Fibroblast of skin of back (primary cell): ENCODE results near the gene CACNB4.
"Not testable (repeated sequence)": the region's sequence is repeated elsewhere in the genome, so short reads cannot be mapped to it uniquely, and the experiment has no call there.

Experiments used
- DNase-seq: peaks from one replicate; pipeline ENCODE4 v3.0.0-alpha.2; 2013

CACNB4 gene

DNA sequence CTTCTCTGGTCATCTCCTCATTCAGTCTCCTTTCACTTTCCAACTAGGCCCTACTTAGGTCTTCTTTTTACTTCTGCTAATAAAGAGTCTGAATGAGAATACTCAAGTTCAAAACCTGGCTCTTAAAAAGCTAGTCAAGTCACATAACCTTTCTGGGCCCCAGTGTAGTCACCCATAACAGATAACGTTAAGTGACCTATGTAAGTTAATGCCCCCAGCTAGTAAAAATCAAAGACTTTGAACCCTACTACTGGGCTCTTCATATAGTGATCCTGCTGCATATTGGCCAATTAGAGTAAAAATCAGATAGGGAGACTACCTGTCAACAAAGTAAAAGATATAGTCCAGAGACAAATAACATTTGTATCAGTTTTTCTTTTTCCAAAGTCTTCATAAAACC lies 288.4 kb downstream of the CACNB4 start:
- DNase-seq, result no peak

DNA sequence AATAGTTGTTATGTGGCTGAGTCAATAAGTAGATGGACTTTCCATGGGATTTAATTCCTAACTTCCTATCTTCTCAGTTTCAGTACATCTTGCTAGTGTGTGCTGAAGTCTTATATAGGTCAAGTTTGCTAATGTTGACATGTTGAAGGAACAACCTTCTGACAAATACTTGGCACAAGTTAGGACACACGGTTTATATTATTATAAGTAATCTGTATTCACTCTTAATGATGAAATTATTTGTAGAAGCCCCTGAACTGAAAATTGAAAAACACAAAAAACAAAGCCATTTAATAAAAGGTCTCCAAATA lies 289.8 kb downstream of the CACNB4 start:
- no peak for DNase-seq

DNA sequence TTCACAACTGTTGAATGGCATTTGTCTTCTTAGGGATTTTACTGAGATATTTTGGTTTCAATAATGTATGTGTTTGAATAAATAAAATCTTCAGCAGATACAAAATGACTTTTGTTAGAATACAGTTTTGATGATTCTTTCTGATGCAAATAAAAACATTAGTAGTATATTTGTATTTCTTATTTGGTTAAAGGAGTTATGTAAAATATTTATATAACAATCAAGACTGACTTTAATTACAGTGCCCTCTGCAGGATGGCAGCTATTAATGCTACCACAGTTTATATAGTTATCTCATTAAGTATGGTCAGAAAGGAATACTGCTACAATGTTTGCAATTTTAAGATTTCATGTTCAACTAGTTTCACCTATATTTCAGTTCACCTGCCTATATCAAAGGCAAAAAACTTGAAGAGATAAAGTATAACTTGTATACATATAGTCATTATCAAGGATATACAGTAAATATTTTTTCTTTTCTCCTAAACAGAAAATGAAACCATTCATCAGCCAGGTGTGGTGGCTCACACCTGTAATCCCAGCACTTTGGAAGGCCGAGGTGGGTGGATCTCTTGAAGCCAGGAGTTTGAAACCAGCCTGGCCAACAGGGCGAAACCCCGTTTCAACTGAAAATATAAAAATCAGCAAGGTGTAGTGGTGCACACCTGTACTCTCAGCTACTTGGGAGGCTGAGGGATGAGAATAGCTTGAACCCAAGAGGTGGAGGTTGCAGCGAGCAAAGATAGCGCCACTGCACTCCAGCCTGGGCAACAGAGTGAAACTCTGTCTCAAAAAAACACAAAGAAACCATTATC lies 290.4 kb downstream of the CACNB4 start:
- peak; percentile 33 for DNase-seq

DNA sequence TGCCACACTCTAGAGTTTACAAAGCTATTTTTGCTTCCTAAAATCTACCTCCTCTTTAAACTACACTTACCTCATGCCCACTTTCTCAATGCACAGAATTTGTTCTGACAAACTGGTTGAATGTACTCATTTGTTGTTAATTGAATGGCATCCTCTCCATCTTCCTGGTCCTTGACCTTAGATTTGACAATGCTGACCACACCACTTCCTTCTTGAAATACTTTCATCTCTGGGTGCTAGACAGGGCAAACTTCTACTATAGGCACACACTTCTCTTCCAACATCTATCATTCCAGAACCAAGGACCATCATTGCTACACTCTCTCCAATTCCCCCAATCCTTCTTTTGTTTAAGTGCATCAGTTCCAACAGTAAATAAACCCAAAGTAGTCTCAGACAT lies 292.9 kb downstream of the CACNB4 start:
- no peak for DNase-seq

DNA sequence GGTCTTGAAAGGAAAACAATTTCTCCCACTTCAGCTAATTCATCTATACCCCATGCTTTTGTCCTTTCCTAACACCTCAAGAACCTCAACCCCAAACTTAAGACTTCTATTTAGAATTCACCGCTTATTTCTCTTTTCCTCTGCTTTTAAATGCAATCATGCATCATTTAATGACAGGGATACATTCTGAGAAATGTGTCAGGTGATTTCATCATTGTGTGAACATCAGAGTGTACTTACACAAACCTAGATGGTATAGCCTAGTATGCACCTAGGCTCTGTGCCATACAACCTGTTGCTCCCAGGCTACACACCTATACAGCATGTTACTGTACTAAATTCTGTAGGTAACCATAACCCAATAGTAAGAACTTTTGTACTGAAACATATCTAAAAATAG lies 293.5 kb downstream of the CACNB4 start:
- no peak for DNase-seq

DNA sequence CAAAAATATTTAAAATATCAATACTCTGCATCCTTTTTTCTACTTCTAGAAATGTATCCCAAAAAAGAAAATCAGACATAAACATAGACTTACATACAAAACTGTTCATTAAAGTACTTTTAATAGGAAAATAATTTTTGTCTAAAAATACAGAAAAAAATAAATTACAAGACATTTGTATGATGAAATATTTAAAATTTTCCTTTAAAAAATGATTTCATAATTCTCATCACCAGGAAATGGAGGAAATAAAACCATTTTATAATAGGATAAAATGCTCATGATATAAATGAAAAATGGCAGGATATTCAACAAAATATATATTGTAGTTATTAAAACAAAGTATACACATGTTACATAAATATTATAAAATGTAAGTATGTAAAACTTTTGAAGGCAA lies 295.0 kb downstream of the CACNB4 start:
- DNase-seq, result no peak

DNA sequence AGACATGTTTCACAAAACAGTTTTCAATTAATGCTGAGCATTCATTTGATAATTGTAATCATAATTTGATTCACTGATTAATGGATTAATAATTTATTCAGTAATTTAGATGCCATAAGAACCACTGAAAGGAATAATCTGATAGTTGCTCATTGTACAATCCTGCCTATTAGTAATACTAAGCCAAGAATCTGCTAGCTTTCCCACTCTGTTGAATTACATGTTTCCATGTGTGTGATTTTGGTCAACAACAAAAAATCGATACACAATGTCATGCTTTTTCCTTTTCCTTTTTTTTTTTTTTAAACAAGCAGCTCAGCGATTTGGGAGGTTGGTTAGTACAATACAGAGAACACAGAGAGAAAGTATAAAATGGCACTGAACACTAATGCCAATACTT lies 296.5 kb downstream of the CACNB4 start:
- DNase-seq, result no peak

DNA sequence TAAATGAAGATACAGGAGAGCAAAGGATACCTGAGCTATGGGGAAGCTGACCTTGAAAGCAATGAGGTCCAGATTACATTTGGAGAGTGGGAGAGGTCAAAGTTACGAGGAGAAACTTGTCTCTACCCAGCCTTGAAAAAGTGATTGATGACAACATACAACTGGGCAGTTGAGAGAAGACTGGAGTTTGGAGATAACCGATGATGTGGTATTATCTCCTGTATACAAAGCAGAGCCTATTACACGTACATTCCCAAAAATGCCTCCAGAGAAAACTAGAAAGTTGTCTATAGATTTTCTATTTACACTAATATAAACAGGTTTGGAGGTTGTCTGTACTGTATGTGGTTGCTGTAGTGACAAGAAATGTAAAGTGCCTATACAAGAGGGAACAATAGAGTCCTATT lies 299.0 kb downstream of the CACNB4 start:
- no peak for DNase-seq

DNA sequence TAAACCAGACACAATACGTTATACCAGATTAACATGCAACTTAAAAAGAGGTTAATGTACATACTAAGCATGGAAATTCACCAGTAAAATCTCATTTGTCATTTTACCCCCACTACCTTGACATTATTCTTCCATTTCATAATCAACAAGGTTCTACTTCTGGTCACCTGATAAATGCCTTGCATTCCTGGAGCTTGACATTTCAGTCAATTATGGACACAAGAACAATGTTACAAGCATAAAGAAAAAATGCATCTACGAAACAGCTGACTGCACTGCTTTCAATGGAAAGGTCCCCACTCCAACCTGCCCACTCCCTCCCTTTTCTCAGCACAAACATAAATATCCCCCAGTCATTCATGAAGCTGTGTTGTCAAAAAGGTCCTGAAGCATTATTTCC lies 302.1 kb downstream of the CACNB4 start:
- DNase-seq, result no peak

DNA sequence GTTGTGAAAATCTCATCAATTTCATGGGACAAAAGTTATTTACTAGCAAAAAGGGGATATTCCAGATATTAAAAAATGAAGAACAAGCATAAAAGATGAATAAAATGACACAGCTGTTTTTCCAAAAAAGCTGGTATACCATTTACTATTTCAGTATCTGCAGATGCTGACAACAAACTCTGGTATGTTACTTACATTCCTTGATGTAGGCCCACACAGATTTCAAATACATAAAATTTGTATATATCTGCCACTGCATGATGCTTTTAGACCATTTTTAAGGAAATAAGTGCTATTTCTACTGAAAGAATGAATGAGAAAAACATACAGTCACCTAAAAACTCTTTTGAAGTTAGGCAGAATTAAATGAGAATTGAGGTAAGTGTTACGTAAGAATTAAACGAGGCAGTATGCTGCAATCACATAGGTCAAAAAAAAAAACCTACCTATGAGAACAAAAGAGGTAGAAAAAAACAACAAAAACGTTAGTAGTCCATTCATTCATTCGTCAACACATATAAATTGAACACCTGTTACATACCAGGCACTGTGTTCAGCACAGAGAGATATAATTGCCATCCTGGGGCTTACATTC lies 303.1 kb downstream of the CACNB4 start:
- no peak for DNase-seq

DNA sequence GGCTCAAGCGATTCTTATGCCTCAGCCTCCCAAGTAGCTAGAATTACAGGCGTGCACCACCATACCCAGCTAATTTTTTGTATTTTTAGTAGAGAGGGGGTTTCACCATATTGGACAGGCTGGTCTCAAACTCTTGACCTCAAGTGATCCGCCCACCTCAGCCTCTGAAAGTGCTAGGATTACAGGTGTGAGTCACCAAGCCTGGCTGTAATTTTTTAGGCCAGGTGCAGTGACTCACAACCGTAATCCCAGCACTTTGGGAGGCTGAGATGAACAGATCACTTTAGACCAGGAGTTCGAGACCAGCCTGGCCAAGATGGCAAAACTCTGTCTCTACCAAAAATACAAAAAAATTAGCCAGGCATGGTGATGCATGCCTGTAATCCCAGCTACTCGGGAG lies 304.4 kb downstream of the CACNB4 start:
- not testable (repeated sequence) for DNase-seq

DNA sequence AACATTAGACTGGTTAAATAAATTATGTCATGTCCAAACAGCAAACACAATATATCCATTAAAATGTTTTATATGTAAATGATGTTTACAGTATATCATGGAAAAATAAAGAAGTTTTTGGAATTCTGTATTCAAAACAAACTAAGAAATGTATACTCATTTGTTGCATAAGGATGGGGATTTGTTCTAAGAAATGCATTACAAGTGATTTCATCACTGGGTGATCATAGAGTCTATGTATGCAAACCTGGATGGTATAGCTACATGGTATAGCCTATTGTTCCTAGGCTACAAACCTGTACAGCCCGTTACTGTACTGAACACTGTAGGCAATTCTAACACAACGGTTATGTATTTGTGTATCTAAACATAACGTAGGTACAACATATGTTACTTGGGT lies 305.7 kb downstream of the CACNB4 start:
- DNase-seq, result no peak

DNA sequence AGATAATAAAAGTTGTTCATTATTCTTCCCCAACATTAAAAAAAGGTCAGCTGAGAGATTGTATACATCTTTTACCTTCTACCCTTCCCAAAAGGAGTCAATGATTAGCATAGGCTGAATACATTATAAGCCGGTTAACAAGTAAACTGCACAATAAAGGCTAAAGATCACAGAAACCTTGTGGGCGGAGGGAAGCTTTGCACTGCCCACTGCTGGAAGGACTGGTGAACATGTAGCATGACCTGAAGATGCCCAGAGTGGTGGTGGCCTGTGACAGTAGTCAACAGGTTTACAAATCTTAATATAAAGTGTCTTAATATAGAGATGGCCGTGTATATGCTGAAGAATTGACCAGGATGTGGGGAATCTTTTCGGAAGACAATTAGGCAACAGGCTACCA lies 306.3 kb downstream of the CACNB4 start:
- no peak for DNase-seq

DNA sequence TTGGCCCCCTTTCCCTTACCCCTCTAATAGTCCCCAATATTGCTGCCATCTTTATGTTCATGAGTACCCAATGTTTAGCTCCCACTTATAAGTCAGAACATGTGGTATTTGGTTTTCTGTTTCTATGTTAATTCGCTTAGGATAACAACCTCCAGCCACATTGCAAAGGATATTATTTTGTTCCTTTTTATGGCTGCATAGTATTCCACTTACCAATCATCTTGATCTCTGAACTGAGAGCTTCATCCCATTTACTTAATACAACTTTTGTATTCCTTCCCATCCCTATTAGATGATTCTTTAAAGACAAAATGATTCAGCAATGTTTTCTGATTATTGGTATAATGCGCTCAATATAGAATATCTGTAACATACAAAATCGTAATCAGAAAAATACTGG lies 307.3 kb downstream of the CACNB4 start:
- no peak for DNase-seq

DNA sequence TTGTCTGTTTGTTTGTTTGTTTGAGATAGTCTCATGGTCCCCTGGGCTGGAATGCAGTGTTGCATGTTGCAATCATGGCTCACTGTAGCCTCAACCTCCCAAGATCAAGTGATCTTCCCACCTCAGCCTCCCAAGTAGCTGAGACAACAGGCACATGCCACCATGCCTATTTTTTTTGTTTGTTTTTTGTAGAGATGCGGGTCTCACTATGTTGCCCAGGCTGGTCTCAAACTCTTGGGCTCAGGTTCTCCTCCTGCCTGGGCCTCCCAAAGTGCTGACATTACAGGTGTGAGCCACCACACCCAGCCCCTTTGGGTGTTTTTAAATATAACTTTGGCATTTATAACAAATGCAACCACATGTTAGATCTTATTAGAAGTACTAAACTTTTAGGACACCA lies 308.2 kb downstream of the CACNB4 start:
- no peak for DNase-seq

DNA sequence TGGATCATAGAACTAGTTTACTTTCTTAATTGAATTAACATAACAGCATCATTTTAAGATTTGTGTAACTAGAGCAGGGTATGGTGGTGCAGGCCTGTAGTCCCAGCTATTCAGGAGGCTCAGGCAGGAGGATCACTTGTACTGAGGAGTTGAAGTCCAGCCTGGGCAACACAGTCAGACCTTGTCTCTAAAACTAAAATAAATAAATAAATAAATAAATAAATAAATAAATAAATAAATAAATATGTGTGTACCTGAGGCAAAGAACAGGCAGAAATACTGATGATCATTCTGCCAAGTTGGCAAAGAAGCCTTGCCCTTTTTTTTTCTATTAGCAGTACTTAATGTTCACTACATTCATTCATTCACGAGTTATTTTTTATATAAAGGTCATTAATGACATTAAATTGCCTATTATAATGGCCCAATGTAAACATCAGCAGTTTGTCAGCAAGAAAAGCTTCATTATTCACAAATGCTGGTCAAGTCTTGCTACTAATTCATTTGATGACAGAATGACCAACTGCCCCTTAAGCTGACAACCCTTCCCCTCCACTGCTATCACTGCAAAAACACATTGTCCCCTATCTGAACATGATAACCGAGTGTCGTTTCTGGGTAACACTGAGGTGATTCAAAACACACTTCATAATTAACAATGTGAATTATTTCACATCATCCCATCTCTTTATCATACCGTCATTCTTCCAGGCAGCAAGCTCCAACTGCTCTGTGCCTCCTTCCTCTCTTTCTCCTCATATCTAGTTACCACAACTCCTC lies 309.6 kb downstream of the CACNB4 start:
- no peak for DNase-seq

DNA sequence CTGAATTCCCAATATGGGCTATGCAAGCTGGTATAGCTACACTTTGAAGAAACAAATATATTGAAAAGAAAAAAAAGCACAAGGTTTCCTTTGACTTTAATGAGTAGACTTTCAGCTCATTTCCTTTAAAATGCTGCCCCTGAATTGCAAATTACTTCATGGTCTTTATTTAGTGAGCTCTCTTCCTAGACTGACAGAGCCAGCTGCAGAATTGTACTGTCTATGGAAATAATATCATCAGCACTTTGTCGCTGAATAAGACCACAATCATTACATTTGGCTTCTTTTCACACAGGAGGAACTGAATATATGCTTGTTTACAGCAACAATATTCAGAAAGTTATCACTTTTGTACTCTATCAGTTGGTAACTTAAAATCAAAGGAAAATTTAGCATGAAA lies 312.4 kb downstream of the CACNB4 start:
- no peak for DNase-seq

DNA sequence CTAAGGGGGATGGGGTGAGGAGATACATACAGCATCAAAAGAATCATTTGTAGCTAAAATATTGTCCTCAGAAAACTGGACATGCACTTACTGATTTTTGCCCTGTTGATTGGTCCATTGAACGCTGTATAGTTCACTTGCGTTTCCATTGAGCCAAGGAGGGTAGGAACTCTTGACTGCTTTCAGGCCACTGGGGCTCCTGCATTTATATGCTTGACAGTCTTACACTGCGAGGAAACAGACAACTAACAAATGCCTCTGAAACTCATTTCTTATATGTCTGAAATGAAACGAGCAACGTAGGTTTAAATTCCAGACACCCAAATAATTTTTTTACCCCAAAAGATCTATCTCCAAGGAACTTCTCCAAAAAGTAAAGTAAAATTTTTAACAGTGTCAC lies 312.8 kb downstream of the CACNB4 start:
- DNase-seq, result no peak

DNA sequence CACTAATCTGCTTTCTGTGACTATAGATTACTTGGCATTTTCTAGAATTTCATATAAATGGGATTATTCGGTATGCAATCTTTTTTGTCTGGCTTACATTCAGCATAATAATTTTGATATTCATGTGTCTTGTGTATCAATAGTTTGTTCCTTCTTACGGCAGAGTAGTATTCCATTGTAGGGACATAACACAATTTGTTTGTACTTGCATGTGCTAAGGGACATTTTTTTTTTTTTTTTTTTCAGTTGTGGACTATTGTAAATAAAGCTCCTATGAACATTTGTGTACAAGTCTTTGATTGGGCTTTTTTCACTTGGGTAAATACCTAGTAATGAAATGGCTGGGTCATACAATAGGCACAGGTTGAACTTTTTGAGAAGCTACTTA lies 315.7 kb downstream of the CACNB4 start:
- DNase-seq, result no peak
